ENCODE results near the gene DDIT4L.
A peak's percentile ranks its signal among the peaks of the same experiment; 100 is the strongest.
"Not testable (repeated sequence)": the region's sequence is repeated elsewhere in the genome, so short reads cannot be mapped to it uniquely, and the experiment has no call there.

Gene DDIT4L, protein sequence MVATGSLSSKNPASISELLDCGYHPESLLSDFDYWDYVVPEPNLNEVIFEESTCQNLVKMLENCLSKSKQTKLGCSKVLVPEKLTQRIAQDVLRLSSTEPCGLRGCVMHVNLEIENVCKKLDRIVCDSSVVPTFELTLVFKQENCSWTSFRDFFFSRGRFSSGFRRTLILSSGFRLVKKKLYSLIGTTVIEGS

GRCh38 chr4:100189820-100190642 lies at the start of gene DDIT4L:
Gene DDIT4L (minus strand): TSS chr4:100190468. CDS start chr4:100189983, 485 bp downstream.
- peak within 1 kb of the TSS; percentile 79 for H3K9ac ChIP-seq (ENCODE audit: low read length)
- no peaks in the 10 kb centered on the region for H3K27me3 ChIP-seq (replicated peaks; ENCODE audit: control insufficient read depth, insufficient read depth, low read length)
- H3K36me3 ChIP-seq (ENCODE audit: control insufficient read depth, insufficient read depth, low read length, severe bottlenecking) = peaks cover 6% of the 10 kb centered on the region
- peak; percentile 67 for DNase-seq (ENCODE audit: low read depth)
- H3K9me3 ChIP-seq (ENCODE audit: control insufficient read depth, low read length) = no peaks in the 10 kb centered on the region
- H3K4me1 ChIP-seq (ENCODE audit: control insufficient read depth, insufficient read depth, low read length) = peaks cover 24% of the 10 kb centered on the region
- peak within 1 kb of the TSS; percentile 81 for H3K4me3 ChIP-seq (ENCODE audit: low read length)

GRCh38 chr4:100240008-100240407 lies 49.7 kb upstream of the DDIT4L start:
- Histone ChIP-seq H3K9me3 (ENCODE audit: control insufficient read depth, low read length) (peaks cover 6% of the 10 kb centered on the region), H3K27me3 (replicated peaks; ENCODE audit: control insufficient read depth, insufficient read depth, low read length) (no peaks in the 10 kb centered on the region), H3K36me3 (ENCODE audit: control insufficient read depth, insufficient read depth, low read length, severe bottlenecking) (no peaks in the 10 kb centered on the region), H3K4me1 (ENCODE audit: control insufficient read depth, insufficient read depth, low read length) (peaks cover 5% of the 10 kb centered on the region), H3K4me3 (ENCODE audit: low read length) (peak overlapping the region; percentile 34), H3K9ac (ENCODE audit: low read length) (no peak overlapping the region)
- no peak for DNase-seq (ENCODE audit: low read depth)

GRCh38 chr4:100224721-100225120 lies 34.5 kb upstream of the DDIT4L start:
- no peak for DNase-seq (ENCODE audit: low read depth)
- Histone ChIP-seq H3K4me3 (ENCODE audit: low read length) (no peak overlapping the region), H3K27me3 (replicated peaks; ENCODE audit: control insufficient read depth, insufficient read depth, low read length) (no peaks in the 10 kb centered on the region), H3K9me3 (ENCODE audit: control insufficient read depth, low read length) (peaks cover 21% of the 10 kb centered on the region), H3K36me3 (ENCODE audit: control insufficient read depth, insufficient read depth, low read length, severe bottlenecking) (no peaks in the 10 kb centered on the region), H3K4me1 (ENCODE audit: control insufficient read depth, insufficient read depth, low read length) (no peaks in the 10 kb centered on the region), H3K9ac (ENCODE audit: low read length) (no peak overlapping the region)

GRCh38 chr4:100224160-100224559 lies 33.9 kb upstream of the DDIT4L start:
- Histone ChIP-seq H3K9ac (ENCODE audit: low read length) (no peak overlapping the region), H3K36me3 (ENCODE audit: control insufficient read depth, insufficient read depth, low read length, severe bottlenecking) (no peaks in the 10 kb centered on the region), H3K4me1 (ENCODE audit: control insufficient read depth, insufficient read depth, low read length) (no peaks in the 10 kb centered on the region), H3K9me3 (ENCODE audit: control insufficient read depth, low read length) (peaks cover 19% of the 10 kb centered on the region), H3K4me3 (ENCODE audit: low read length) (no peak overlapping the region), H3K27me3 (replicated peaks; ENCODE audit: control insufficient read depth, insufficient read depth, low read length) (no peaks in the 10 kb centered on the region)
- no peak for DNase-seq (ENCODE audit: low read depth)

- Histone ChIP-seq H3K4me1 (ENCODE audit: control insufficient read depth, insufficient read depth, low read length) (peaks cover 9% of the 10 kb centered on the region), H3K4me3 (ENCODE audit: low read length) (no peak overlapping the region), H3K36me3 (ENCODE audit: control insufficient read depth, insufficient read depth, low read length, severe bottlenecking) (no peaks in the 10 kb centered on the region), H3K9me3 (ENCODE audit: control insufficient read depth, low read length) (no peaks in the 10 kb centered on the region), H3K27me3 (replicated peaks; ENCODE audit: control insufficient read depth, insufficient read depth, low read length) (no peaks in the 10 kb centered on the region), H3K9ac (ENCODE audit: low read length) (no peak overlapping the region)
- DNase-seq (ENCODE audit: low read depth) = no peak
These were observed 18.7 kb upstream of the DDIT4L start for GRCh38 chr4:100208964-100209363.

DNA sequence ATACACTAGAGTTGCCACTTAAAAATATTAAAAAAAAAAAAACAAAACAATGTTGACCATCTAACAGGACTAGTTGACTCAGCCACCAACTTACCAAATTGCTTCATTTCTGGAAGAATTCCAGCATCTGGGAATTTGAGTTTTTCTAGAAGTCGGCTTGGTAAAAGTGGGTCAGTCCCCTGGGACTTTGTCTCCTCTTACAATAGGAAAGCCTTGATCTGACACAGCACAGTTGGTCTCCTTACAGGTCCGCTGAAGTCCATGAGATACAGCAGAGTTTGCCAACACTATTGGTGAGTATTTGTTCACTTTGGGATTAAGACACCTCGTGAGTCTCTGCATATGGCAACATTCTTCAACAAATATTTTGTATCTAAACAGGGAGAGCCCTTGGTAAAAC lies 18.2 kb upstream of the DDIT4L start:
- no peak for DNase-seq (ENCODE audit: low read depth)
- H3K4me3 ChIP-seq (ENCODE audit: low read length) = no peak overlapping the region
- no peaks in the 10 kb centered on the region for H3K9me3 ChIP-seq (ENCODE audit: control insufficient read depth, low read length)
- H3K9ac ChIP-seq (ENCODE audit: low read length) = no peak overlapping the region
- no peaks in the 10 kb centered on the region for H3K36me3 ChIP-seq (ENCODE audit: control insufficient read depth, insufficient read depth, low read length, severe bottlenecking)
- H3K4me1 ChIP-seq (ENCODE audit: control insufficient read depth, insufficient read depth, low read length) = peaks cover 9% of the 10 kb centered on the region
- no peaks in the 10 kb centered on the region for H3K27me3 ChIP-seq (replicated peaks; ENCODE audit: control insufficient read depth, insufficient read depth, low read length)

DNA sequence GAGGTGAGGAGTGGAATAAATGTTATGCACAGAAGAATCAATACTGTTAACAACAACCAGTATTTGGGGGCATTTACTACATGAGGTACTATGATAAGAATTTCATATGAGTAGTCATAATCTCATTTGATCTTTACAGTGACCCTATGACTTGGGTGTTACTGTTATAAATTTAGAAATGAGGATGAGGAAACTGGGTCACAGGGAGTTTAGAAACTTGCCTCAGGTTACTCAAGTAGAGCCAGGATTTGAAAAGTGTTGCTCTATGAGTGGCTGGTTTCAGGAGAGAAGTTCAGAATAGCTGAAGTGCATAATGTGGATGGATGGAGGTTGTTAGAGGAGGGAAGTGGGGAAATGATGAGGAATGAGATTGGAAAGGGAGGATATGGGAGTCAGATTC lies 16.6 kb upstream of the DDIT4L start:
- DNase-seq (ENCODE audit: low read depth) = peak; percentile 14
- H3K9ac ChIP-seq (ENCODE audit: low read length) = no peak overlapping the region
- H3K36me3 ChIP-seq (ENCODE audit: control insufficient read depth, insufficient read depth, low read length, severe bottlenecking) = no peaks in the 10 kb centered on the region
- no peaks in the 10 kb centered on the region for H3K27me3 ChIP-seq (replicated peaks; ENCODE audit: control insufficient read depth, insufficient read depth, low read length)
- no peak overlapping the region for H3K4me3 ChIP-seq (ENCODE audit: low read length)
- no peaks in the 10 kb centered on the region for H3K9me3 ChIP-seq (ENCODE audit: control insufficient read depth, low read length)
- peaks cover 9% of the 10 kb centered on the region for H3K4me1 ChIP-seq (ENCODE audit: control insufficient read depth, insufficient read depth, low read length)

GRCh38 chr4:100198061-100198460 lies 7.8 kb upstream of the DDIT4L start:
- H3K36me3 ChIP-seq (ENCODE audit: control insufficient read depth, insufficient read depth, low read length, severe bottlenecking) = no peaks in the 10 kb centered on the region
- H3K4me3 ChIP-seq (ENCODE audit: low read length) = no peak overlapping the region
- no peaks in the 10 kb centered on the region for H3K9me3 ChIP-seq (ENCODE audit: control insufficient read depth, low read length)
- no peak for DNase-seq (ENCODE audit: low read depth)
- no peak overlapping the region for H3K9ac ChIP-seq (ENCODE audit: low read length)
- H3K4me1 ChIP-seq (ENCODE audit: control insufficient read depth, insufficient read depth, low read length) = no peaks in the 10 kb centered on the region
- H3K27me3 ChIP-seq (replicated peaks; ENCODE audit: control insufficient read depth, insufficient read depth, low read length) = no peaks in the 10 kb centered on the region

GRCh38 chr4:100196388-100197071 lies 6.3 kb upstream of the DDIT4L start:
- not testable (repeated sequence) for H3K9me3 ChIP-seq (ENCODE audit: control insufficient read depth, low read length); H3K4me1 ChIP-seq (ENCODE audit: control insufficient read depth, insufficient read depth, low read length); H3K4me3 ChIP-seq (ENCODE audit: low read length); H3K36me3 ChIP-seq (ENCODE audit: control insufficient read depth, insufficient read depth, low read length, severe bottlenecking); DNase-seq (ENCODE audit: low read depth); H3K27me3 ChIP-seq (replicated peaks; ENCODE audit: control insufficient read depth, insufficient read depth, low read length); H3K9ac ChIP-seq (ENCODE audit: low read length)

GRCh38 chr4:100190643-100191600 lies 654 bp upstream of the DDIT4L start:
- Histone ChIP-seq H3K4me3 (ENCODE audit: low read length) (peak overlapping the region; percentile 81), H3K36me3 (ENCODE audit: control insufficient read depth, insufficient read depth, low read length, severe bottlenecking) (peaks cover 6% of the 10 kb centered on the region), H3K9me3 (ENCODE audit: control insufficient read depth, low read length) (no peaks in the 10 kb centered on the region), H3K9ac (ENCODE audit: low read length) (peak overlapping the region; percentile 74), H3K27me3 (replicated peaks; ENCODE audit: control insufficient read depth, insufficient read depth, low read length) (no peaks in the 10 kb centered on the region), H3K4me1 (ENCODE audit: control insufficient read depth, insufficient read depth, low read length) (peaks cover 24% of the 10 kb centered on the region)
- DNase-seq (ENCODE audit: low read depth) = peak; percentile 51

Measured in adipocyte (in vitro differentiated cells).